Inflammatory macrophage (primary cell): ENCODE results near the gene RARB.

Experiments
- DNase-seq, 2 donors: peaks; one replicate each; pipeline ENCODE4 v3.0.0-alpha.2; 2020 to 2022

Gene RARB

DNA sequence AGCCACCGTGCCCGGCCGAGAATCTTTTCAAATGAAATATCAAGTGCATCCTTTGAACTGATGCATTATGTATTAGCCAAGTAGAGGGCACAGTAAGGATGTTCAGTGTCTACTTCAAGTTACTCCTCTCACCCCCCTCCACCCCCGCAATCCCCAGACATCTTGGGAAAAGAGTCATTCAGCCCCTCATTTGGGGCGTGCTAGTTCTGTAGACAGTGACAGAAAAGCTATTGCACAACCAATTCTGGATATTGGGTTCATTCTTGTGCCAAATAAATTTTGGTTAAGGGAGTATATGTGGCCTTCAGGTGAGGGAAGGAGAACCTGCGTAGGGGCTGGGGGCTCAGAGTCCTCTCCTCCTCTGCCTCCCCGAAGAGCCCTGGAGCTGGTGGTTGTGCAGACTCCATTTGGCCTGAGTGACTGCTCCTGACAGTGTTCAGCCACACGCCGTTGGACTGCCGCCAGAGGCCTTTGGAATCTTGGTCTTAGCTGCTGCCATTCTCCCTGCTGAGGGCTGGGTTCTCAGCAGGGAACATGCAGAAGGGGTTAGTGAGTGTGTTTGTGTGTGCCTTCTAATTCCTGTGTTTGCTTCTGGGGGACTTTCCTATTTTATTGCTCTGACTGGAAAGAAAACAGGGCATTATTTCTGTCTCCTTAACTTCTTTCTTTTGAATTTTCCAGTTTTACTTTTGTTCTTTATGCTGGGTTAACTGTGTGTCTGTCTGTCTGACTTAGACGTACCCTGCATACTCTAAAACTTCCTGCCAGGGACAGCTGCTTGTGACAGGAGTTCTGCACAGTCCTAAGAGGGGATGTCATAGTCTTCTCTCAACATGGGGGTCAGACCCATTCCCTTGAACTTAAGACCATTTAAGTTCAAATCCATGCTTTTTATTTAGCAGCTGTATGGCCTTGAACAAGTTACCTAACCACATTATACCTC is 21.0 kb downstream of the RARB start:
- DNase-seq: no peak

DNA sequence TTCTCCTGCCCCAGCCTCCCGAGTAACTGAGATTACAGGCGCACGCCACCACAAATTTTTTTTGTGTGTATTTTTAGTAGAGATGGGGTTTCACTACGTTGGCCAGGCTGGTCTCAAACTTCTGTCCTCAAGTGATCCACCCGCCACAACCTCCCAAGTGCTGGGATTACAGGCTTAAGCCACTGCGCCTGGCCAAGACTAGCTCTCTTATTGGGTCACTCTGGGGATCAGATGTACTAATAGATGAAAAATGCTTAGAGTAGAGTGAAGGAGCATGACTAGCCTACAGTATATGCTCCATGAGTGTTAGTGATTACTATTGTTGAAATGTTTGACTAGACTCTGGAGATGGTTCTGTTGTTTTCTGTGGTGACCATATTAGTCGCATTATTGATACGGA is 21.8 kb downstream of the RARB start:
- no peak for DNase-seq

DNA sequence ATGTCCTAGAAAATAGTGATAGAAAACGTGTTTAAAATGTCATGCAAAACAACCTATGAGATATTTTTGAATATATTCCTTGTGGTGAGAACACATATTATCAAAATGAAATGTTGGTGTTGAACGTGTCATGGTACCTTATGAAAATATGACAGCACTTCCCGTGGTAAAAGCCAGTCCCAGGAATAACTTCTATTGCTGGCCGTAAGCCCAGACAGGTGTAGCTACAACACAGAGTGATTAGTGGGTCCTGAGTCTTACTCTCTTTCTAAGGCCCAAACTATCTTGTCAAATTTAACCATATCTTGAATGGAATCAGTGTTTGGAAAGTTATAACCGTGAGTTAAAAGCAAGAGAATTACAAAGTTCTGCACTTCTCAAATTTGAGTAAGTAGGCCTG is 24.1 kb downstream of the RARB start:
- no peak for DNase-seq

DNA sequence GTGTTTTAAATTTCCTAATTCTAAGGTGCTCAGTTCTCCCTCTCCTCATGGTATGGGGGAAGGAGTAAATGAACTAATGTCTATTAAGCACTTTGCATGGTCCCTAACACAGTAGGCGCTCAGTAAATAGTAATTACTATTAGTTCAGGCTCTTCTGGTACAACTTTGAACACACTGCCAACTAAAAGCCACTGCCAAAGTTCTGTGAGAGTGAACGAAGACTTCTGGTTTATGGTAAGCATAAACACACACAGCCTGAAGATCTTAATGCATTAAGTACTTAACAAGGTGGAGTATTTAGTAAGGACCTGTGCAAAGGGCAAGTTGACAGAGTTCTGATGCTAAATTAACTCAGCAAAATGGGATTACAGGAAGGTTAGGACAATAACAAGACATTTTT is 24.7 kb downstream of the RARB start:
- DNase-seq: no peak

DNA sequence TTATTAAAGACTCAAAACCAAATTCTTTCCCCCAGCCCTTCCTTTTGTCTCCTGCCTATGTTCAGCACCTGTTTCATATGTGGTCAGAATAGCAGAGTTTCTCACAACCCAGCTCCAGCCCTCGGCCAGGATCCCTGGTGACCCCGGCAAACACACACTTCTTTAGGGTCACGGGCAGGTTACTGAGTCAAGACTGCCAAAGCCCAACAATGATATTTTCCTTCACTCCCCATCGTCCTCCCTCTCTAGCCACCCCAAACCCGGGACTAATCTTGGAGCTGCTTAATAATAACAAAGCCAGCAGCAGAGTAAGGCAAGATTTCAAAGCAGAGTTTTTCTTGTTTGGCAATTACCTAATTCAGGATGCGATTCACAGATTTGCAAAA is 25.5 kb downstream of the RARB start:
- no peak for DNase-seq

DNA sequence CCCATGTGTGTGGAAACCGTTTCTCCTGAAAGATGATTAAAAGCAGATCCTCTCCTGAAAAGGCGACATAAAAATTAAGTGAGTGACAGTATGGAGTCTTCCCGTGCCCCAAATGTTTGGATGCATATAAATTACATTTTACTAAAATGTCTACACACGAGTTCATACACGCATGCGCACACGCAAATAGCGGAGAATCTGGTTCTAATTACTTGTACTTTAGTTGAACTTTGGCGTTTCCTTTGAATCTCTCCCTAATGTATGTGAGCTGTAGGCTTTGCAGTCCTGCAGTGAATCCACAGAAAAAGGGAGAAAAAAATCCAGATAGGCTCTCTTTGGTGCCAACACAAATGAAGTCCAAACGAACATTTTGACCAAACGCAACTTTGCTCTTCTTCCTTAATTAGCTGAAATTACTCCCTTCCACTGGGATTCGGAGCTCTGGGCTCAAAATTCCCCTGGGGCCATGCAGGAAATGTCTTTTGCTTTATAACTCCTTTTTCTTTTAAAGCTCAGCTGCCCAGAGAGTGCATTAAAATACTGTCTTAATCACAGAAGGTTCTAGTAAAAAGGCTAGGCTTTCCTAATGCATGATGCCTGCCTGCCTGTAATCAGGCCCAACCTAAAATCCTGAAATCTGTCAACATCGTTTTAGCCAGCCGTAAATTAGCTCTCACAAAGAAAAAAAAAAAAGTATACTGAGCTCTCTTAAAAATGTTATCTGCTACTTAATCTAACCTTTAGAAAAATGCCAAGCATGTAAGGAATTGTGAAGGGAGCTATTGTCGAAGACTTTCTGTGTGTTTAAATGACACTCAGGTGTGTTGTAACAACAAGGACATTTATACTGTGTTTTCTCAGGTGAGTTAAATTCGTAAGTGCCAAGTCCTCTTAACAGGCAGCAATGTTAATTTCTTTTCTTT is 26.2 kb downstream of the RARB start:
- no peak for DNase-seq

DNA sequence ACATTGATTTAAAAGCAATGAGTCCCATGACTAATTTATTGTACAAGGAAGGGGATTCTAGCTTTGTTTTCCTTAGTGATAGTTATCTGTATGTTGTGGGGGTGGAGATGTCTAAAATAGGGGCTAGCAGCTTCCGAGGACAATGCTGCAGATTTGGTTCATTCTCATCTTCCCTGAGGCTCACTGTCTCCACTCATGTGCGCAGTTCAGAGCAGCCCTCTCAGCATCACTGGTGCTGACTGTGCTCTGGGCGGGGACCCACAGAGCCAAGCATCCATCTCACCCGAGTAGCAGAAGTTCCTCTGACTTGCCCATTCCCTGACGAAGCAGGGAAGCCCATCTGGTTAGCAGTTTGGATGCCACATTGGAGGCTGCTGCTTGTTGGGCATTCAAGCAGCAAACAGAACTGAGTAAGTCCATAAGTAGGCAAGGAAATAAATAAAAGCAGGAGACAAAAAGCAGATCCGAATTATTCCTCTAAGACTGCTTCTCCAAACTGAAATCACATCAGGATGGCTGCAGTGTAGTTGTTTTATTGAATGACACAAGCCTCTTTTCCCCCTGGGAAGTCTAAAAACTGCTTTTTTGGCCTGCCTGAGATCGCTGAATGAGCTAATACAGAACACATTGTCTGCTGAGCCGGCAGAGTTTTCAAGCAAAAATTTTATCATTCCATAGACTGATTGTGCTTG is 27.5 kb downstream of the RARB start:
- no peak for DNase-seq

DNA sequence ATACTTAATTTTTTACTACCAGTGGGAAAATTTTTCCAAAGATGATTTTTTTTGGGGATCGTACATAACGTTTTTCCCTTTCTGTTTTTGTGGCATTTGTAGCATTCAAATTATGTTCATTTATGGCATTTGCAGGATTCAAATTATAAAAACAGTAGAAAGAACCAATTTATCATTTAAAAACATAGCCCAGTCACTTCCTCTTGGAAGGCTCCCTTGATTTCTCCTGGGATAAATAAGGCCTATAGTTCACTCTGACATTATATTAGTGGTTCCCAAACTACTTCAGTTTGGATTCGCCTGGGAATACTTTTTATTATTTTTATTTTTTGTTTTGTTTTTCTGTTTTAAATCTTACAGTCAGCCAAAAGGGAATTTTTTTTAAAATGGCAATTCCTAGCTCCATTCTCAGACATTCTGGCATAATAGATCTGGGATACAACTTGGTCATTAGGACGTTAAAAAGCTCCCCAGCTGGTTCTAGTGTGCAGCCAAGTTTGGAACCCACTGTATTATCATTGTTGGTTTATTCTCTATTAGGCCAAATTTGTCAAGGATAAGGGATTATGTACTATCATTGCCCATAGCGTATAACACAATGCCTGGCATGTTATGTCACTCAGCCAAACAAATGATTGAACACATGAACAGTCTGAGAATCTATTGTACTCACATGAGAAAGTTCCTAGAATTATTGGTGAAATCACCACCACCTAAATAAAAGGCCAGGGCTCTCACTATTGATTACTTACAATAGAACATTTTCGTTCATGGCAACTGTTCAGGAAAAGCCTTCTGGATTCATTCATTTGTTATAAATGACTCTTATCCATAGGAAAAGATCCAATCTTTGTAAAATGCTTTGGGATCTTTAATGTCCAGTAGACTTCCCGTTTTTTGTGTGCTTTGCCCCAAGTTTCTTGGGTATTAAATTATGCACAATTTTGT is 28.9 kb downstream of the RARB start:
- DNase-seq: no peak

DNA sequence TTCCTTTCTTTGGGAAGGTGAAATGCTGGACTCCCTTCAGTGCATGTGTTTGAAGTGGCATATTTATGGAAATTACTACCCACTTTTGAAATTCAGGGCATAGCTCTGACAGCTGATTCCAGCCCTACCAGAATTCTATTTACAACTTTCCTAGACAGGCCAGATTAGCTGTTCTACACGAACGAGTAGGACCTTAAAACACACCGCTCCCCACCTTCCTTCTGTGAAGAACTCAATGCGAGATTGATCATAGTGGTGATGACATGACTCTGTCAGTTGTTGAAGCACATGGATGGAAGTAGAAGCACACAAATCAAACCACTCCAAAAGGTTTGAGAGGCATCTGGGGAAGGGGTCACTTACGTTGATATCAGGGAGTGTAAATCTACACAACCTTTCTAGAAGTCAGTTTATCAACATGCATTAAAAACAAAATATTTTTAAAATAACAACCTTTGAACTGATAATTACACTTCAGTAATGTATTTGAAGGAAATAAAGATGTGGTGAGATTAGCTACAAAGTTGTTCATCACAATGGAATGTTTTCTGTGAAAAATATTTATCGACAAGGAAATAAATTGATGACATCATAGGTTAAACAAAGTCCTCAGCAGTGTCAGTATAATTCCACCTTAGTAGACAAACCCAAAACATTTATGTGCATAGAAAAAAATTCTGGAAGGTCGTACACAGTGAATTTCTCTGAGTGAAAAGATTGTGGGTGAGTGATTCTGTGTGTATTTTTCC is 29.8 kb downstream of the RARB start:
- no peak for DNase-seq

DNA sequence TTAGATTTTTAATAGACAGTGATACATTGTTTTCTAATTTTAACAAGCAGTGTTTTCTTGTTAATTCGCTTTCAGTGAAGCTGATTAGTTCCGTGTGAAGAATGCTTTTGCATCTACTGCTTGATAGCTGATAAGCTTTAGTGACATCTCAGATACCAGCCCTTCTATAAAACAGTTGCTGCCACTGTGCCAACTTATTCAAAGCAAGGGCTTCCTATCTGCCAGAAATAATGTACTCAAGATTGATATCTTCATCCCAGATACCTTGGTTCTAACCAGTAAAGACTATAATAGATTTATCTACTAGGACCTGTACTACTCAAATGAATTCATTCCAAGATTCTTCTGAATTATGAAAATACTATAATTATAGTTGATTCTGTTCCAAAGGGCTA is 30.4 kb downstream of the RARB start:
- no peak for DNase-seq

DNA sequence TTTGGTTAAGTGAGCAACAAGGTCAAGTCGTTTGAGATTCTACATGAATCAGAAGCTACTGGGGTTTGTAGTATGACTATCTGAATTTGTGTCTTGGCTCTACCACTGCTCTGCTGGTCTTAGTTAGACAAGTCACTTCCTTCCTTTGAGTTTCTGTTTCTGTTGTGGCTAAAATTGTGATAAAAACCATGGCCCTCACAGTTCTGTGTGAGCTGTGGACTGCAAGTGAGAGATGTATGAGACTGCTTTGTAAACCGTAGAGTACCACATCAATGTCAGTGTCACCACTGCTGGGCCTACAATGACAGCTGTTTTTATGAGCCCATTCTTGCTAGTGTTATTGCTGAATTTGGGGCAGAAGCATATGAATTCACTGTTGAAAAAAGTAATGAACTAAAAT is 32.7 kb downstream of the RARB start:
- no peak for DNase-seq

DNA sequence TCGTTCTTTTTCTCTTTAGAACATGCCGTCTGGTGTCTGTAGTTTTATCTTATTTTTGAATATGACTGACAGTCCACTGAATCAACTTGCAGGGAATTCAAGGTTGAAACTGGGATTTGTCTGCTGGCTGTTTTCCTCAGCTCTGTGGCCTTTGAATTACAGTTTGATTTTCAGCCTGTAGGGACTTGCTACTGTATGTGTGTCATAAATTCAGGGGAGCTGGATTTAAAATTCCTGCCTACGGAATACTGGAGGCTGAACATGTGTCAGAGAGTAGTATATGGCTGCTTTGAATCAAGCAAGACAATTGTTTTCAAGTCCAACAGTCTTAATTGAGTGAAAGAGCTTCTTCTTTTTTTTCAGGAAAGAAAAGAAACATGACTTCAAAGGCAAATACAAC is 33.9 kb downstream of the RARB start:
- DNase-seq: no peak

DNA sequence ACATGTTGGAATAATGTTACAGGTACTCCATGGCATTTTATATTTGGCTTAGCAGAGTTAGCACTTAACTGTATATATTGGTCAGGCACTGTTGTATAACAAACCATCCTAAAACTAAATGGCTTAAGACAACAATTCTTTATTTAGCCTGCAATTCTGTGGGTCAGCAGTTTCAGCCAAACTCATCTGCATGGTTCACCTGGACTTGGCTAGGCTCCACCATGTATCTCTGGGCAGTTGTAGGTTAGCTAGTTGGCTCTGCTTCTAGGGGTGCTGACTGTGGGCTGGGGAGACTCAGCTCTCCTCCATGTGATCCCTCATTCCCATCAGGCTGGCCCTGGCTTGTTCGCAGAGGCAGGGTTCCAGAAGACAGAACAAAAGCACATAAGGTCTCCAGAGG is 34.4 kb downstream of the RARB start:
- DNase-seq: no peak

DNA sequence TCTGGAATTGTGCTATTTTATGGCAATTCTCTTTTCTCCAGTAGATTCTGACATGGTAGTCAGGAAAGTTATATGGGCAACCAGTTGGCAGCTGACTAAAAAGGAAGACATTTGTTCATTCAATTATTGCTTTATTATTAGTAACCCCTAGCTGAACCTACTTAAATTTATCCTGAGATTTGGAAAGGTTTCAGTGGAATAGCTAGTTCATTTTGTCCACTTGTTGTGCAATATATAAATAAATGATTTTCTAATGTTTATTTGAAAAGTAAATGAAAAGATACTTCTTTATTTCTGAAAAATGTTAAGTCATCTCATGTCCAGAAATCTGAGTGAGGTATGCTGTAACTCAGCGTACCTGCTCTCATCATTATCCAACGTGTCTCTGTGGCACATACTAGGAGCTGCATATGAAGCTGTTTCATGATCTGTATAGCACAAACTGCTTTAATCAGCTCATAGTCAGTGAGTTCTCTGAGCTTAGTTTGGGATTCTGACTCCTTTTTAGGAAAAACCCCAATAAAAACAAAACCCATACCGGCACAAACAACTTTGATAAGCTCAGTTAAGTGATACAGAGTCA is 35.9 kb downstream of the RARB start:
- no peak for DNase-seq

DNA sequence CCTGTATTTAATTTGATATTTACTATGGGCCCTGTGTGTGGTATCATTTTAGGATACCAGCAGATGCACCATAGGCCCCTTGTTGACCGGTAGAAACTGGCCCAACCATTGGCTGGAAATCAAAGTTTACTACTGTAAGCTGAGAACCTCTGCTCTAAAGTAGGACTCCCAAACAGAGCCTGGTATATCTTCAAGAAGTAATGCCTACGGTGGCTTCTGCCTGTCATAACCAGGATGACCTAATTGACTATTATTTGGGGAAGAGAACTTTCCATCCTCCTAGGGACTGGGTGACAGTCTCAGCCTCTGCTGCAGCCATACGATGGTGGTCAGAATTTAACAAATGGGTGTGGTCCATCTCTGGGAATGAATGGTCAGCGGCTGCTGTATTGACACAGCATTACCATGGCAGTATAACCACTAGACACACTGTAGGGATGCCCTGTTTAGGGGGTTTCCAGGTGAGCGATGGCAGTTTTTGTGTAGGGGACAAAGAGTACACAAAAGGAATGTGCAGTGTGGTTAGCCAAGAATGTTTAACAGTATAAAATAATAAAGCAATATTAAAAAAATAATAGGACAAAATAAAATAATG is 37.3 kb downstream of the RARB start:
- DNase-seq: peak in 1 of 2 donors; percentile 1

DNA sequence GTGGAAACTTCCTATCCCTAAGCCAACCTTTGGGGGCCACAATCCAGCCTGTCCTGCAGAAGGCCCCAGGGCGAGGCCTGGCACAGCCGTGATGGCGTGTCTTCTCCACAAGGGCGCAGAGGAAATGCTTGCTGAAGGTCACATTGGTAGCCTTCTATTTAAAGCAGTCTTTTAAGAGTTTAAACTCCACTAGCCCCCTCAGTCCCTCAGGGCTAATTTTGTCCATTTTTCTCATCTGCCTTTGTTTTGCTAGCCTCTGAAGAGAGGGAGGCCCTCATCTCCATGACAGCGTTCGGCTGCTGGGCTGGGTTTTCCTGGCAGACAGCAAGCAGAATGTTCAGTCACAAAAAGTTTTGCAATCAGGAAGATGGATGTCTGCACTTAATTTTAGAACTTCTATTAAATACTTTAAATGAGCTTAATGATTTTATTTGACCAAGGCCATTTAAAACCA is 40.8 kb downstream of the RARB start:
- DNase-seq: no peak

DNA sequence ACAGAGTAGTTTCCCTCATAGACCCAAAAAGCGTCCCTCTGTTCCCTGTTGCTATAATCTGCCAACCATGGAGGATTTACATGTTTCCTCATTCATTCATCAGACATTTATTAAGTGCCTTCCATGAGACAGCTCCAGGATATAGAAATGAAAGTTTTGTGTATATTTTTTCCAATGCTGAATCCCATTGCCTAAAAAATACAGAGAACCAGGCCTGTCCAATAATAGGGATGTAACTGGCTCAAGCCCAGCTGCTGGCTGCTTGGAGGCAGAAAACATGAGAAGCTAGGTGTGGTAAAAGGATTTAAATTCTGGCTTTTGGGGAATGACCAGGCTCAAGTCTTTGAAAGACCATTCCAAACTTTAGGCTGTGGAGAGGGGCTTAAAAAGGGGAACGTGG is 41.5 kb downstream of the RARB start:
- DNase-seq: no peak

DNA sequence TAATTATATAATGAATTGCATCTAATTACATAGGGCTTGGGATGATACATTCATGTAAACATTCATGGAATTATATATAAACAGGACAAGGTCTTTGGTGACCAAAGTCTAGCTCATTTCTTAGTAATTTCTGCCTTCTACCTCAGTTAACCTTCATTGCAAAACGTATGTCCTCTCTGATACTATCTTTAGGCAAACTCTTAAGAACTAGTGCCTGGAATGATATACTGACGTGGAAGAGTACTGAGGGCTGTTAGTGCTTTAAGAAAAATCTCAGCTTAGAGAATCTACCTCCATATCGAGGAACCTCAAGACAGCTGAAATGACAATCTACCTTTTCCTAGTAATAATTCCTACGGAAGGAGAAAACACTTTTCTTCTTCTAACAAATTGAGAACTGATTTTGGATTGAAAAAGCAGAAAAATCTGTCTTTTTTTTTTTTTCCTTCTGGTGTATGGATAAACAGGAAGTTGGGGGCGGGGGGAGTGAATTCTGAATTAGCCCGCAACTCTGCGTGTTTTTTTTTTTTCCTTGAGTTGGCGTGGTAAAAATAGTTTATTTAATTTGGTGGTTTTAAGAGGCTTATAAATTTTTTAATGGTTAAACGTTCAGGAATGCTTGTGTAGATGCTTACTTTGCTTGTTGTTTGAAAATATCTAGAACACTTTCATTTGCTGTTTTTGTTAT is 43.2 kb downstream of the RARB start:
- no peak for DNase-seq

DNA sequence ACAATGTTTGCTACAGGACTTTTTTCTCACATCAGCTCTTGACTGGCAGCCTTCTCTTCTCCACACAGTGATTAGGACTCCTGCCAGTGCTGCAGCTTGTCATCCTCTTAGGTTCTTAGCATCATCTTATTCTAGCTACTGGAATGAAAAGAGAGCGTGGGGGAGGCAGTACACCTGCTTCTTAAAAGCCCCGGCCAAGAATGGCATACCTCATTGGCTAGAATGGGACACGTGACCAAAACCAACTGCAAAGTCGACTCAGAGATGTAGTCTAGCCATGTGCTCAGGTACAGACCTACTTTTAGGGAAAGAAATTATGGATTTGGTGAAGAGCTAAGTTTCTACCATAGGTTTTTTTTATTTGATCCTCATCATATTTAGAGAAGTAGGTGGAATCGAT is 44.1 kb downstream of the RARB start:
- DNase-seq: no peak

DNA sequence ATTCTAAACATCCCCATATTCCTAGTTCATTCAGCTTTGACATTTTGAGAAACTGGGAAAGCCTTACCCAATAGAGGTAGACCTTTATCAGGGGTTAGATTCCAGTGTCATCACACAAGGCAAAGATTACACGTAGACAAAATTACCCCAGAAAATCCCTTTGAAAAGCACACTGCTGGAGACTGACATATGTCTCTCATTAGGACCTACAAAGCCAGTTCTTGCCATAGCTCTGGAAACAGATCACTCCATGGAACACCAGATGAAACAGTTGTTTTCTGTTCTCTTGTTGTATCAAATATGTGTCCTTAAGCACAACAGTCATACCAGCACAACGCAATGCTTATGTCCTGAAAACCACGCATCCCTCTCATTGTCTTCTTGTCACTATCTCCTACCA is 44.7 kb downstream of the RARB start:
- DNase-seq: no peak
